CD14-positive monocyte (primary cell): ENCODE data around the gene BCL7B. TPM values are rescaled to one million over a fixed set of nuclear protein-coding genes. Genes with fewer than 3 reads are reported as not detected.
"Not testable (repeated sequence)": the region's sequence is repeated elsewhere in the genome, so short reads cannot be mapped to it uniquely, and the experiment has no call there.

Experiments used
- DNase-seq, 3 donors: peaks; one replicate each; pipeline ENCODE4 v3.0.0-alpha.2; 2011 to 2022
- H2AFZ ChIP-seq: 2 replicates; pipeline ENCODE4 v1.6.0; 2012; ENCODE audit warnings: mild to moderate bottlenecking, low read depth, low read length, inconsistent platforms; ENCODE audit not compliant: insufficient read depth, poor library complexity, severe bottlenecking
- H3K27ac ChIP-seq, 2 donors: 1 replicate in 1 of 2; 2 replicates in 1 of 2; pipeline ENCODE4 v1.5.1; 2012 to 2013; ENCODE audit warnings: low read length in 2 of 2, control low read depth in 1 of 2, inconsistent platforms in 1 of 2, low read depth in 1 of 2, mild to moderate bottlenecking in 1 of 2
- H3K27me3 ChIP-seq, 2 donors: one replicate each; pipeline versions ENCODE4 v1.6.0 to v1.6.1; 2011 to 2013; ENCODE audit warnings: low read length in 2 of 2; ENCODE audit not compliant: control insufficient read depth in 2 of 2, insufficient read depth in 2 of 2
- H3K36me3 ChIP-seq, 2 donors: replicated peaks in 1 of 2; 1 replicate in 1 of 2; 2 replicates in 1 of 2; pipeline versions ENCODE4 v1.5.1 to v1.6.1; 2012 to 2013; ENCODE audit warnings: low read length in 2 of 2, control low read depth in 1 of 2, inconsistent platforms in 1 of 2, mild to moderate bottlenecking in 1 of 2; ENCODE audit not compliant: insufficient read depth in 2 of 2, control insufficient read depth in 1 of 2
- H3K4me1 ChIP-seq, 2 donors: 1 replicate in 1 of 2; 2 replicates in 1 of 2; pipeline versions ENCODE4 v1.5.1 to v1.6.1; 2012 to 2013; ENCODE audit warnings: low read length in 2 of 2, control low read depth in 1 of 2, inconsistent platforms in 1 of 2, mild to moderate bottlenecking in 1 of 2, moderate library complexity in 1 of 2; ENCODE audit not compliant: insufficient read depth in 2 of 2, control insufficient read depth in 1 of 2
- H3K4me2 ChIP-seq: replicated peaks from 2 replicates; pipeline ENCODE3; 2012; ENCODE audit warnings: low read length, moderate library complexity, mild to moderate bottlenecking; ENCODE audit not compliant: poor library complexity, severe bottlenecking; ENCODE audit errors: extremely low read depth
- H3K4me3 ChIP-seq, 3 experiments: fragments of 200-600 bp in 1 of 3; sonication (generic) in 1 of 3; replicated peaks in 1 of 3; 1 replicate in 2 of 3; 2 replicates in 1 of 3; pipeline ENCODE4 v1.5.1; 2011 to 2013; ENCODE audit warnings: low read length in 3 of 3, mild to moderate bottlenecking in 3 of 3, control low read depth in 2 of 3, low read depth in 2 of 3, inconsistent platforms in 1 of 3, moderate library complexity in 1 of 3
- H3K79me2 ChIP-seq: 2 replicates; pipeline ENCODE4 v1.6.0; 2012; ENCODE audit warnings: mild to moderate bottlenecking, control low read depth, inconsistent platforms, low read length, moderate library complexity; ENCODE audit not compliant: insufficient read depth
- H3K9ac ChIP-seq: 2 replicates; pipeline ENCODE4 v1.6.0; 2017; ENCODE audit warnings: low read length, mild to moderate bottlenecking; ENCODE audit not compliant: insufficient read depth, poor library complexity, severe bottlenecking
- H3K9me3 ChIP-seq, 2 donors: replicated peaks in 1 of 2; 1 replicate in 1 of 2; 2 replicates in 1 of 2; pipeline versions ENCODE4 v1.5.1 to v1.6.1; 2012 to 2013; ENCODE audit warnings: low read length in 2 of 2, control low read depth in 1 of 2; ENCODE audit not compliant: control insufficient read depth in 1 of 2, insufficient read depth in 1 of 2
- H4K20me1 ChIP-seq: 2 replicates; pipeline ENCODE4 v1.6.0; 2012; ENCODE audit warnings: mild to moderate bottlenecking, low read length, control low read depth, moderate library complexity; ENCODE audit not compliant: insufficient read depth
- H3K27ac Mint-ChIP-seq, 7 donors: one replicate each; pipeline ENCODE4 v1.8.0; 2020; ENCODE audit warnings: mild to moderate bottlenecking in 7 of 7, mixed read lengths in 7 of 7, moderate library complexity in 6 of 7, inconsistent platforms in 2 of 7
- H3K27me3 Mint-ChIP-seq, 3 donors: one replicate each; pipeline ENCODE4 v1.8.0; 2021 to 2022; ENCODE audit warnings: low read depth in 3 of 3, mild to moderate bottlenecking in 3 of 3, mixed read lengths in 3 of 3, moderate library complexity in 3 of 3, inconsistent platforms in 1 of 3
- H3K36me3 Mint-ChIP-seq, 2 donors: one replicate each; pipeline ENCODE4 v1.8.0; 2020; ENCODE audit warnings: mixed read lengths in 2 of 2, inconsistent platforms in 1 of 2, mild to moderate bottlenecking in 1 of 2
- H3K4me1 Mint-ChIP-seq: one replicate; pipeline ENCODE4 v1.8.0; 2020; ENCODE audit warnings: mild to moderate bottlenecking, mixed read lengths
- H3K4me3 Mint-ChIP-seq, 2 donors: one replicate each; pipeline ENCODE4 v1.8.0; 2020; ENCODE audit warnings: mild to moderate bottlenecking in 2 of 2, mixed read lengths in 2 of 2, moderate library complexity in 1 of 2
- H3K9me3 Mint-ChIP-seq, 7 donors: one replicate each; pipeline ENCODE4 v1.8.0; 2020 to 2022; ENCODE audit warnings: mixed read lengths in 7 of 7, mild to moderate bottlenecking in 6 of 7, moderate library complexity in 6 of 7, inconsistent platforms in 2 of 7
- WGBS: methylation state at CpG from one replicate; pipeline ENCODE4 v1.1.5; 2013; ENCODE audit warnings: missing lambda C conversion rate; ENCODE audit not compliant: insufficient coverage; 5-methylcytosine and 5-hydroxymethylcytosine counted together
- intact Hi-C, 2 donors: fragments of 100-400 bp; cut with micrococcal nuclease; formaldehyde crosslinking; loops; one replicate each; pipeline versions ENCODE4 v1.15.0 to v1.15.1; 2023
- polyA plus RNA-seq, 3 donors: library from polyadenylated mRNA; depleted of rRNA in 1 of 3; unstranded in 2 of 3; stranded (reverse) in 1 of 3; fragments of 300-500 nt in 2 of 3; fragments of >200 nt in 1 of 3; fragmentation: Illumina TruSeq in 2 of 3; gene quantifications; 1 replicate in 2 of 3; 2 replicates in 1 of 3; pipeline ENCODE4 v1.2.3, GENCODE V29; 2012 to 2021
- TF ChIP-seq, protein P1 (sequence below): fragments of 200-600 bp; IDR thresholded peaks from one replicate; pipeline ENCODE4 v1.8.0; 2022; ENCODE audit warnings: antibody characterized with exemption, mild to moderate bottlenecking

The BCL7B gene
- polyA plus RNA-seq, 3 donors = 53.5 to 73.8 (median 68.7) TPM

DNA sequence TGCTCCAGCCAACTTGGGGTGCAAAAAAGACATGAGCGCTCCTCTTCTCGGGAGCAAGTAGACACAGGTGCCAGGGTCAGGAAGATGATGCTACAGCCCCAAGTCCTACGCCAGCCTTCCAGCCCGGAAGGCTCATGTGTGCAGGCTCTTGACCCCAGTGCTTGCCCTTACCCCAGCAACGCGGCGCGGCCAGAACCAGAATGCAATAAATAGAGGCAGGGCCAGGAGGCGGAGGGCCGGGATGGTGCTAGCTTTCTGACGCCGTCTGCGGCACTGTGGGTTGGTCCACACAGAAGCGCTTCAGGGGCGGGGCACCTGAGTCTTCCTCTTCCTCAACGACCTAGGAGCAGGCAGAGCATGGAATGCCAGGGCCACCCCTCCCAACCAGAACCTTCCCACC lies 20.4 kb downstream of the BCL7B start:
- WGBS = 98% methylated on average over 10 of the region's 16 CpGs
- H3K27ac ChIP-seq = no peak overlapping the region
- no peaks in the 10 kb centered on the region for H3K4me1 ChIP-seq
- Mint-ChIP-seq H3K9me3 (no peaks in the 10 kb centered on the region), H3K4me3 (no peak overlapping the region), H3K27me3 (no peaks in the 10 kb centered on the region), H3K36me3 (peaks cover 60 to 71% of the 10 kb centered on the region in 2 donors), H3K27ac (peak overlapping the region in 1 of 7 donors; percentile 62), H3K4me1 (no peaks in the 10 kb centered on the region)
- TF ChIP-seq, protein P1, sequence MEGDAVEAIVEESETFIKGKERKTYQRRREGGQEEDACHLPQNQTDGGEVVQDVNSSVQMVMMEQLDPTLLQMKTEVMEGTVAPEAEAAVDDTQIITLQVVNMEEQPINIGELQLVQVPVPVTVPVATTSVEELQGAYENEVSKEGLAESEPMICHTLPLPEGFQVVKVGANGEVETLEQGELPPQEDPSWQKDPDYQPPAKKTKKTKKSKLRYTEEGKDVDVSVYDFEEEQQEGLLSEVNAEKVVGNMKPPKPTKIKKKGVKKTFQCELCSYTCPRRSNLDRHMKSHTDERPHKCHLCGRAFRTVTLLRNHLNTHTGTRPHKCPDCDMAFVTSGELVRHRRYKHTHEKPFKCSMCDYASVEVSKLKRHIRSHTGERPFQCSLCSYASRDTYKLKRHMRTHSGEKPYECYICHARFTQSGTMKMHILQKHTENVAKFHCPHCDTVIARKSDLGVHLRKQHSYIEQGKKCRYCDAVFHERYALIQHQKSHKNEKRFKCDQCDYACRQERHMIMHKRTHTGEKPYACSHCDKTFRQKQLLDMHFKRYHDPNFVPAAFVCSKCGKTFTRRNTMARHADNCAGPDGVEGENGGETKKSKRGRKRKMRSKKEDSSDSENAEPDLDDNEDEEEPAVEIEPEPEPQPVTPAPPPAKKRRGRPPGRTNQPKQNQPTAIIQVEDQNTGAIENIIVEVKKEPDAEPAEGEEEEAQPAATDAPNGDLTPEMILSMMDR = no peak
- H3K4me3 ChIP-seq = no peak overlapping the region
- H3K36me3 ChIP-seq = peaks cover 55 to 67% of the 10 kb centered on the region in 2 donors
- H4K20me1 ChIP-seq = peaks cover 25% of the 10 kb centered on the region
- H3K9ac ChIP-seq = no peak overlapping the region
- no peak for DNase-seq
- peaks cover 3% of the 10 kb centered on the region for H3K79me2 ChIP-seq
- intact Hi-C loops = loop anchor here in 1 of 2 donors (10.0 kb wide), 1 partner anchor 72 kb away; no protein-coding TSS in a partner anchor
- H3K9me3 ChIP-seq = no peaks in the 10 kb centered on the region
- H3K4me2 ChIP-seq = no peak overlapping the region
- H2AFZ ChIP-seq = no peak overlapping the region
- no peaks in the 10 kb centered on the region for H3K27me3 ChIP-seq

DNA sequence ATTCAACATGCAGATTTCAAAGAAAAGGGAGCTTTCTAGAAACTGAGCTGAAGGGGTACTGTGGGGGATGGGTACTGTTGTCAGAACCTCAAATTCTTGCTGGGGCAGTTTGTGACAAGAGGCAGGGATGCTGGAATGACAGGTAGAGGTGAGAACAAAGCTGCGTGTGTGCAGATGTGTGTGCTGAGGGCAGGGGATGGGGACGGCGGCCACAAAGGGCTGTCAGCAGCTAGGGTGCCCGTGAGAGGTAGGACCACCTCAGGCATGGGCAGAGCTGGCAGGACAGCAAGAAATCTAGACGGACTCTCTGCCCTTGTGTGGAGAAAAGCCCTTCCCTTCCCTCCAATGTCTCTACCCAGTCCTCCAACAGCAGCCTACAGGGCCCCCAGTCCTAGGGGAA lies 21.0 kb downstream of the BCL7B start:
- H3K9ac ChIP-seq = no peak overlapping the region
- Mint-ChIP-seq H3K4me3 (no peak overlapping the region), H3K9me3 (no peaks in the 10 kb centered on the region), H3K4me1 (no peaks in the 10 kb centered on the region), H3K36me3 (peaks cover 55 to 72% of the 10 kb centered on the region in 2 donors), H3K27ac (no peak overlapping the region), H3K27me3 (no peaks in the 10 kb centered on the region)
- 100% methylated on average over 4 of the region's 5 CpGs for WGBS
- no peaks in the 10 kb centered on the region for H3K9me3 ChIP-seq
- H3K27me3 ChIP-seq = no peaks in the 10 kb centered on the region
- no peaks in the 10 kb centered on the region for H3K79me2 ChIP-seq
- intact Hi-C loops = loop anchor here in 1 of 2 donors (10.0 kb wide), 1 partner anchor 72 kb away; no protein-coding TSS in a partner anchor
- TF ChIP-seq, protein P1 = no peak
- H2AFZ ChIP-seq = no peak overlapping the region
- H3K4me3 ChIP-seq = no peak overlapping the region
- no peak overlapping the region for H3K4me2 ChIP-seq
- H3K27ac ChIP-seq = no peak overlapping the region
- no peaks in the 10 kb centered on the region for H3K4me1 ChIP-seq
- H4K20me1 ChIP-seq = peaks cover 21% of the 10 kb centered on the region
- peaks cover 50 to 62% of the 10 kb centered on the region in 2 donors for H3K36me3 ChIP-seq
- DNase-seq = no peak

DNA sequence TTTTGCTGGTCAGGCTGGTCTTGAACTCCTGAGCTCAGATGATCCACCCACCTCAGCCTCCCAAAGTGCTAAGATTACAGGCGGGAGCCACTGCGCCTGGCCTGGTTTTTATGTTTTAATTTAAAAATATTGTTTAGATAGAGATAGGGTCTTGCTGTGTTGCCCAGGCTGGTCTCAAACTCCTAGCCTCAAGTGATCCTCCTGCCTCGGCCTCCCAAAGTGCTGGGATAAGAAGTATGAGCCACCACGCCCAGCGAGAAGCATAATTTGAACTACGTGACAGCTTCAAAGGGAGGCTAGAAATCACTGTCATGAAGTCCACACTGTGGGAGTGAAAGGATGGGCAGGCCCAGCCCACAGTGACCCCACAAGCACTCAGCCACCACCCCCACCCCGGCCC lies 21.6 kb downstream of the BCL7B start:
- H3K36me3 Mint-ChIP-seq = peaks cover 52 to 67% of the 10 kb centered on the region in 2 donors
- H3K79me2 ChIP-seq, H3K4me1 Mint-ChIP-seq, H3K4me3 Mint-ChIP-seq, H3K4me2 ChIP-seq, H3K4me1 ChIP-seq, H2AFZ ChIP-seq, H3K4me3 ChIP-seq, H3K27me3 ChIP-seq, H3K27ac ChIP-seq, DNase-seq, H3K9me3 Mint-ChIP-seq, H3K9me3 ChIP-seq, H3K9ac ChIP-seq, H3K27me3 Mint-ChIP-seq: not testable (repeated sequence)
- Histone ChIP-seq H3K36me3 (peaks cover 50 to 57% of the 10 kb centered on the region in 2 donors), H4K20me1 (peaks cover 21% of the 10 kb centered on the region)
- WGBS = no CpG with 5 or more reads among the region's 7 CpGs
- intact Hi-C loops = loop anchor here in 1 of 2 donors (10.0 kb wide), 1 partner anchor 71 kb away; no protein-coding TSS in a partner anchor
- peak overlapping the region in 1 of 7 donors; percentile 10 for H3K27ac Mint-ChIP-seq
